H1 (cell line): ENCODE measurements around the gene VSIR. TPM values are rescaled to one million over a fixed set of nuclear protein-coding genes. Genes with fewer than 3 reads are reported as not detected.

Experiments
- BRCA1 ChIP-seq: IDR thresholded peaks from 2 replicates; pipeline ENCODE4 v1.6.1; 2012; ENCODE audit warnings: low read depth, low read length, improper control_type of control experiment
- CBX5 ChIP-seq: fragments of 300-800, 300-1000 bp; sonication (generic); IDR thresholded peaks from 2 replicates; pipeline ENCODE4 v1.7.1; 2016; ENCODE audit warnings: antibody characterized with exemption, low read length, low read depth
- RAD21 ChIP-seq, 2 experiments: IDR thresholded peaks in 1 of 2; conservative IDR thresholded peaks in 1 of 2; 2 replicates each; pipeline ENCODE4 v1.6.1; 2011; ENCODE audit warnings: low read depth in 2 of 2, low read length in 2 of 2, improper control_type of control experiment in 1 of 2, inconsistent platforms in 1 of 2, mild to moderate bottlenecking in 1 of 2, moderate library complexity in 1 of 2
- RNF2 ChIP-seq: fragments of 200-900, 300-1000 bp; sonication (generic); IDR thresholded peaks from 2 replicates; pipeline ENCODE4 v1.7.1; 2016; ENCODE audit warnings: borderline replicate concordance, low read depth, mild to moderate bottlenecking, antibody characterized with exemption, low read length; ENCODE audit not compliant: poor library complexity, severe bottlenecking; ENCODE audit errors: missing control alignments
- RXRA ChIP-seq: IDR thresholded peaks from 2 replicates; pipeline ENCODE4 v1.6.1; 2011; ENCODE audit warnings: low read depth, mild to moderate bottlenecking, low read length, moderate library complexity; ENCODE audit not compliant: insufficient read depth
- TAF7 ChIP-seq: optimal IDR thresholded peaks from 2 replicates; pipeline ENCODE3; 2011; ENCODE audit warnings: low read depth, mild to moderate bottlenecking, inconsistent platforms, low read length, moderate library complexity, borderline replicate concordance
- TEAD4 ChIP-seq: IDR thresholded peaks from 2 replicates; pipeline ENCODE4 v1.6.1; 2012; ENCODE audit warnings: low read depth, low read length, inconsistent platforms, mixed read lengths
- ZNF274 ChIP-seq: IDR thresholded peaks from 2 replicates; pipeline ENCODE4 v1.7.0; 2012; ENCODE audit warnings: low read length, borderline replicate concordance; ENCODE audit errors: extremely low read depth
- polyA plus RNA-seq, 7 experiments: library from polyadenylated mRNA; depleted of rRNA in 3 of 7; stranded (reverse) in 5 of 7; unstranded in 2 of 7; fragments of >200 nt in 5 of 7; fragments of 200-250 nt in 2 of 7; gene quantifications; 1 replicate in 5 of 7; 2 replicates in 1 of 7; 4 replicates in 1 of 7; pipeline versions ENCODE4 v1.2.1 to v1.2.3, GENCODE V29; 2011 to 2013; ENCODE audit warnings: missing spikeins in 2 of 7, mixed read lengths in 2 of 7
- total RNA-seq: library from RNA; stranded (reverse); fragmentation: NEBNext Ultra II Directional; extraction: Animal tissue kit (Norgen Biotek cat#: 25700); gene quantifications from 2 replicates; pipeline ENCODE4 v1.2.1, GENCODE V29; 2021
- TF ChIP-seq, protein P1 (sequence below): fragments of 300-600 bp; sonication (generic); IDR thresholded peaks from 2 replicates; pipeline ENCODE4 v1.7.1; 2012; ENCODE audit warnings: low read length, moderate library complexity, mild to moderate bottlenecking, inconsistent platforms; ENCODE audit not compliant: insufficient replicate concordance

The VSIR gene
- total and polyA plus RNA-seq, 2 of the 8 experiments (the other 6 are each of a cell fraction or from before 2014, with no cell fraction given): 0.33 TPM; not detected in 1

DNA sequence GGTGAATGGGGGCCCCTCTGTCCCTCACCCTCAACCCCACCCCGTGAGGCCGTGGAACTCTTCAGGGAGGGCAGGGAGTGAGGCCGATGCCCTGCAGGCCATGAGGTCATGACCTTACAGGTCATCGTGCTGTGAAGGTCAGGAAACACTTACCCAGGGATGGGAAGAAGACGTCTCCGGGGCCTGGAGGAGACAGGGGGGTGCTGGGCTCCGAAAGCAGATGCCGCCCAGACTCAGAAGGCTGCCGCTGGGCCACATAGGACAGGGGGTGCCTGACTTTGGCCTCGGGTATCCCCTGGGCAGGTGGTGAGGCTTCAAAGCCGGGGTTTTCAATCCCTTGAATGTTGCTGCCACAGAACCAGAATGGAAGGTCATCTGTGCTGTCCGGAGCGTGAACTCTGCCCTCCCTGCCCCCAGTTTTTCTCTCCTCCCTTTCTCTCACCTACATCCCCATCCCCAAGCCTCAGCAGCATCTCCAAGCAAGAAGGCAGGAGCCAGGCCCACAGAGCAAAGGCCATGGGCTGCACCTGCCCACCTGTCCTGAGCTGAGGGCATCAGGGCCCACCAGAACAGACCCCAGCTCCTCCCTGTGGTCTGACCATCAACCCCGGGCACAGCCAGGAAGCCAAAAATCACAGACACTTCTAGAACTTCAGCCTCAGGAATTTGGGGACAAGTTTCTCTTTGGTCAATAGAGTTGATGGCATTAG lies 21.6 kb downstream of the VSIR start (continued):
- TF ChIP-seq, protein P1, sequence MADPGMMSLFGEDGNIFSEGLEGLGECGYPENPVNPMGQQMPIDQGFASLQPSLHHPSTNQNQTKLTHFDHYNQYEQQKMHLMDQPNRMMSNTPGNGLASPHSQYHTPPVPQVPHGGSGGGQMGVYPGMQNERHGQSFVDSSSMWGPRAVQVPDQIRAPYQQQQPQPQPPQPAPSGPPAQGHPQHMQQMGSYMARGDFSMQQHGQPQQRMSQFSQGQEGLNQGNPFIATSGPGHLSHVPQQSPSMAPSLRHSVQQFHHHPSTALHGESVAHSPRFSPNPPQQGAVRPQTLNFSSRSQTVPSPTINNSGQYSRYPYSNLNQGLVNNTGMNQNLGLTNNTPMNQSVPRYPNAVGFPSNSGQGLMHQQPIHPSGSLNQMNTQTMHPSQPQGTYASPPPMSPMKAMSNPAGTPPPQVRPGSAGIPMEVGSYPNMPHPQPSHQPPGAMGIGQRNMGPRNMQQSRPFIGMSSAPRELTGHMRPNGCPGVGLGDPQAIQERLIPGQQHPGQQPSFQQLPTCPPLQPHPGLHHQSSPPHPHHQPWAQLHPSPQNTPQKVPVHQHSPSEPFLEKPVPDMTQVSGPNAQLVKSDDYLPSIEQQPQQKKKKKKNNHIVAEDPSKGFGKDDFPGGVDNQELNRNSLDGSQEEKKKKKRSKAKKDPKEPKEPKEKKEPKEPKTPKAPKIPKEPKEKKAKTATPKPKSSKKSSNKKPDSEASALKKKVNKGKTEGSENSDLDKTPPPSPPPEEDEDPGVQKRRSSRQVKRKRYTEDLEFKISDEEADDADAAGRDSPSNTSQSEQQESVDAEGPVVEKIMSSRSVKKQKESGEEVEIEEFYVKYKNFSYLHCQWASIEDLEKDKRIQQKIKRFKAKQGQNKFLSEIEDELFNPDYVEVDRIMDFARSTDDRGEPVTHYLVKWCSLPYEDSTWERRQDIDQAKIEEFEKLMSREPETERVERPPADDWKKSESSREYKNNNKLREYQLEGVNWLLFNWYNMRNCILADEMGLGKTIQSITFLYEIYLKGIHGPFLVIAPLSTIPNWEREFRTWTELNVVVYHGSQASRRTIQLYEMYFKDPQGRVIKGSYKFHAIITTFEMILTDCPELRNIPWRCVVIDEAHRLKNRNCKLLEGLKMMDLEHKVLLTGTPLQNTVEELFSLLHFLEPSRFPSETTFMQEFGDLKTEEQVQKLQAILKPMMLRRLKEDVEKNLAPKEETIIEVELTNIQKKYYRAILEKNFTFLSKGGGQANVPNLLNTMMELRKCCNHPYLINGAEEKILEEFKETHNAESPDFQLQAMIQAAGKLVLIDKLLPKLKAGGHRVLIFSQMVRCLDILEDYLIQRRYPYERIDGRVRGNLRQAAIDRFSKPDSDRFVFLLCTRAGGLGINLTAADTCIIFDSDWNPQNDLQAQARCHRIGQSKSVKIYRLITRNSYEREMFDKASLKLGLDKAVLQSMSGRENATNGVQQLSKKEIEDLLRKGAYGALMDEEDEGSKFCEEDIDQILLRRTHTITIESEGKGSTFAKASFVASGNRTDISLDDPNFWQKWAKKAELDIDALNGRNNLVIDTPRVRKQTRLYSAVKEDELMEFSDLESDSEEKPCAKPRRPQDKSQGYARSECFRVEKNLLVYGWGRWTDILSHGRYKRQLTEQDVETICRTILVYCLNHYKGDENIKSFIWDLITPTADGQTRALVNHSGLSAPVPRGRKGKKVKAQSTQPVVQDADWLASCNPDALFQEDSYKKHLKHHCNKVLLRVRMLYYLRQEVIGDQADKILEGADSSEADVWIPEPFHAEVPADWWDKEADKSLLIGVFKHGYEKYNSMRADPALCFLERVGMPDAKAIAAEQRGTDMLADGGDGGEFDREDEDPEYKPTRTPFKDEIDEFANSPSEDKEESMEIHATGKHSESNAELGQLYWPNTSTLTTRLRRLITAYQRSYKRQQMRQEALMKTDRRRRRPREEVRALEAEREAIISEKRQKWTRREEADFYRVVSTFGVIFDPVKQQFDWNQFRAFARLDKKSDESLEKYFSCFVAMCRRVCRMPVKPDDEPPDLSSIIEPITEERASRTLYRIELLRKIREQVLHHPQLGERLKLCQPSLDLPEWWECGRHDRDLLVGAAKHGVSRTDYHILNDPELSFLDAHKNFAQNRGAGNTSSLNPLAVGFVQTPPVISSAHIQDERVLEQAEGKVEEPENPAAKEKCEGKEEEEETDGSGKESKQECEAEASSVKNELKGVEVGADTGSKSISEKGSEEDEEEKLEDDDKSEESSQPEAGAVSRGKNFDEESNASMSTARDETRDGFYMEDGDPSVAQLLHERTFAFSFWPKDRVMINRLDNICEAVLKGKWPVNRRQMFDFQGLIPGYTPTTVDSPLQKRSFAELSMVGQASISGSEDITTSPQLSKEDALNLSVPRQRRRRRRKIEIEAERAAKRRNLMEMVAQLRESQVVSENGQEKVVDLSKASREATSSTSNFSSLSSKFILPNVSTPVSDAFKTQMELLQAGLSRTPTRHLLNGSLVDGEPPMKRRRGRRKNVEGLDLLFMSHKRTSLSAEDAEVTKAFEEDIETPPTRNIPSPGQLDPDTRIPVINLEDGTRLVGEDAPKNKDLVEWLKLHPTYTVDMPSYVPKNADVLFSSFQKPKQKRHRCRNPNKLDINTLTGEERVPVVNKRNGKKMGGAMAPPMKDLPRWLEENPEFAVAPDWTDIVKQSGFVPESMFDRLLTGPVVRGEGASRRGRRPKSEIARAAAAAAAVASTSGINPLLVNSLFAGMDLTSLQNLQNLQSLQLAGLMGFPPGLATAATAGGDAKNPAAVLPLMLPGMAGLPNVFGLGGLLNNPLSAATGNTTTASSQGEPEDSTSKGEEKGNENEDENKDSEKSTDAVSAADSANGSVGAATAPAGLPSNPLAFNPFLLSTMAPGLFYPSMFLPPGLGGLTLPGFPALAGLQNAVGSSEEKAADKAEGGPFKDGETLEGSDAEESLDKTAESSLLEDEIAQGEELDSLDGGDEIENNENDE: no peak
- no peak for TF ChIP-seq RAD21 (IDR thresholded peaks at IDR 0.05 in 1 of 2, conservative IDR thresholded peaks at IDR 0.05 in 1 of 2; ENCODE audit: low read depth in 2 of 2, low read length in 2 of 2)
- TF ChIP-seq RNF2: no peak
- TF ChIP-seq BRCA1: no peak
- TF ChIP-seq TEAD4: no peak
- TF ChIP-seq CBX5: no peak
- TF ChIP-seq ZNF274: no peak
- TF ChIP-seq TAF7: no peak
- TF ChIP-seq RXRA: no peak
